H1 (cell line): Measurements from ENCODE around the gene MARCHF9. TPM values are rescaled to one million over a fixed set of nuclear protein-coding genes. Genes with fewer than 3 reads are reported as not detected.

Experiments
- CTCF ChIA-PET: fragments of 300-600 bp; sonication (Branson Sonifier 250); formaldehyde crosslinking; loops from one replicate; lab custom pipeline; 2021; ENCODE audit not compliant: partially characterized antibody; lab: Charles Lee
- POLR2A ChIA-PET: fragments of 300-600 bp; sonication (Branson Sonifier 250); formaldehyde crosslinking; loops from one replicate; lab custom pipeline; 2021; ENCODE audit warnings: inconsistent platforms; ENCODE audit not compliant: partially characterized antibody; lab: Charles Lee
- DNase-seq, 2 experiments: peaks; one replicate each; pipeline versions ENCODE4 v3.0.0 to v3.0.0-alpha.2; 2010 to 2022; ENCODE audit warnings: low spot score in 2 of 2, low read depth in 1 of 2, mixed read lengths in 1 of 2
- FAIRE-seq: peaks from 2 replicates; lab custom pipeline; 2011; peaks lifted over from hg19 to GRCh38; lab: Jason Lieb, UNC
- H2AFZ ChIP-seq: 2 replicates; pipeline ENCODE4 v1.8.1; 2012; ENCODE audit warnings: low read length, inconsistent platforms
- H2AK5ac ChIP-seq: 2 replicates; pipeline ENCODE4 v1.6.1; 2013; ENCODE audit warnings: low read depth, low read length
- H2BK120ac ChIP-seq: replicated peaks from 2 replicates; pipeline ENCODE3; 2013; ENCODE audit warnings: low read depth, low read length, inconsistent platforms
- H2BK12ac ChIP-seq: 2 replicates; pipeline ENCODE4 v1.6.1; 2013; ENCODE audit warnings: low read depth, low read length
- H2BK15ac ChIP-seq: 2 replicates; pipeline ENCODE4 v1.6.1; 2013; ENCODE audit warnings: low read length
- H2BK20ac ChIP-seq: 2 replicates; pipeline ENCODE4 v1.6.1; 2013; ENCODE audit warnings: low read length
- H2BK5ac ChIP-seq: 2 replicates; pipeline ENCODE4 v1.6.1; 2013; ENCODE audit warnings: low read depth, low read length
- H3K14ac ChIP-seq: 2 replicates; pipeline ENCODE4 v1.6.1; 2013; ENCODE audit warnings: inconsistent platforms; ENCODE audit not compliant: insufficient read length
- H3K18ac ChIP-seq: 2 replicates; pipeline ENCODE4 v1.6.1; 2013; ENCODE audit warnings: low read length; ENCODE audit errors: extremely low read depth
- H3K23ac ChIP-seq: 2 replicates; pipeline ENCODE4 v1.6.1; 2013; ENCODE audit warnings: inconsistent platforms; ENCODE audit not compliant: insufficient read length
- H3K23me2 ChIP-seq: 2 replicates; pipeline ENCODE4 v1.6.1; 2013; ENCODE audit warnings: low read depth, low read length
- H3K27ac ChIP-seq: 2 replicates; pipeline ENCODE4 v1.6.1; 2011; ENCODE audit warnings: low read depth, low read length, inconsistent platforms
- H3K27me3 ChIP-seq, 4 experiments: replicated peaks in 1 of 4; 1 replicate in 1 of 4; 2 replicates in 3 of 4; pipeline versions ENCODE4 v1.6.1 to v1.8.1; 2011 to 2013; ENCODE audit warnings: low read length in 3 of 4, mild to moderate bottlenecking in 3 of 4, inconsistent platforms in 2 of 4, mixed read lengths in 2 of 4, moderate library complexity in 1 of 4; ENCODE audit not compliant: control insufficient read depth in 3 of 4, insufficient read depth in 3 of 4; ENCODE audit errors: extremely low read depth in 1 of 4
- H3K36me3 ChIP-seq, 4 experiments: 2 replicates each; pipeline versions ENCODE4 v1.6.1 to v1.8.1; 2011 to 2013; ENCODE audit warnings: mild to moderate bottlenecking in 4 of 4, low read length in 3 of 4, moderate library complexity in 2 of 4, control low read depth in 1 of 4, inconsistent platforms in 1 of 4; ENCODE audit not compliant: insufficient read depth in 4 of 4, control insufficient read depth in 2 of 4
- H3K4ac ChIP-seq: replicated peaks from 2 replicates; pipeline ENCODE3; 2013; ENCODE audit warnings: low read length, low read depth, mixed read lengths, inconsistent platforms; ENCODE audit not compliant: insufficient read length
- H3K4me1 ChIP-seq, 4 experiments: replicated peaks in 1 of 4; 1 replicate in 1 of 4; 2 replicates in 3 of 4; pipeline versions ENCODE4 v1.6.1 to v1.8.1; 2011 to 2013; ENCODE audit warnings: low read length in 3 of 4, inconsistent platforms in 2 of 4, mixed read lengths in 1 of 4; ENCODE audit not compliant: insufficient read depth in 4 of 4, control insufficient read depth in 3 of 4
- H3K4me2 ChIP-seq, 2 experiments: 2 replicates each; pipeline versions ENCODE4 v1.6.1 to v1.8.1; 2011 to 2013; ENCODE audit warnings: low read depth in 2 of 2, low read length in 2 of 2, control low read depth in 1 of 2, inconsistent platforms in 1 of 2, mild to moderate bottlenecking in 1 of 2; ENCODE audit not compliant: insufficient read depth in 1 of 2
- H3K4me3 ChIP-seq, 4 experiments: fragments of 200-600, 300-600 bp in 1 of 4; sonication (generic), shearing (Covaris generic), sonication (Bioruptor Twin) in 1 of 4; 2 replicates each; pipeline versions ENCODE4 v1.5.1 to v1.8.1; 2011 to 2016; ENCODE audit warnings: low read length in 4 of 4, low read depth in 3 of 4, control low read depth in 2 of 4, inconsistent platforms in 2 of 4, mild to moderate bottlenecking in 2 of 4, mixed read lengths in 1 of 4, moderate library complexity in 1 of 4; ENCODE audit not compliant: insufficient read depth in 2 of 4; ENCODE audit errors: extremely low read depth in 1 of 4
- H3K56ac ChIP-seq: replicated peaks from 2 replicates; pipeline ENCODE3; 2013; ENCODE audit warnings: low read depth, mild to moderate bottlenecking, mixed read lengths, low read length, inconsistent platforms; ENCODE audit not compliant: insufficient read length
- H3K79me1 ChIP-seq: 2 replicates; pipeline ENCODE4 v1.6.1; 2013; ENCODE audit warnings: low read depth, low read length, control low read depth
- H3K79me2 ChIP-seq, 2 experiments: 2 replicates each; pipeline versions ENCODE4 v1.6.1 to v1.8.1; 2012 to 2013; ENCODE audit warnings: low read length in 2 of 2, mild to moderate bottlenecking in 2 of 2, inconsistent platforms in 1 of 2; ENCODE audit not compliant: insufficient read depth in 2 of 2, control insufficient read depth in 1 of 2
- H3K9ac ChIP-seq, 4 experiments: replicated peaks in 1 of 4; 1 replicate in 1 of 4; 2 replicates in 3 of 4; pipeline versions ENCODE4 v1.6.1 to v1.8.1; 2011 to 2013; ENCODE audit warnings: low read depth in 3 of 4, low read length in 3 of 4, control low read depth in 2 of 4, mild to moderate bottlenecking in 2 of 4, moderate library complexity in 2 of 4, inconsistent platforms in 1 of 4; ENCODE audit errors: extremely low read depth in 1 of 4
- H3K9me3 ChIP-seq, 2 experiments: 2 replicates each; pipeline versions ENCODE4 v1.6.1 to v1.8.1; 2012 to 2013; ENCODE audit warnings: mild to moderate bottlenecking in 2 of 2, moderate library complexity in 2 of 2, control low read depth in 1 of 2, inconsistent platforms in 1 of 2, low read depth in 1 of 2, low read length in 1 of 2, mixed read lengths in 1 of 2; ENCODE audit not compliant: insufficient read depth in 2 of 2
- H4K20me1 ChIP-seq, 2 experiments: replicated peaks in 1 of 2; 2 replicates each; pipeline versions ENCODE3 to v1.8.1; 2011 to 2013; ENCODE audit warnings: inconsistent platforms in 2 of 2, low read length in 2 of 2, mild to moderate bottlenecking in 1 of 2; ENCODE audit not compliant: insufficient read depth in 2 of 2, control insufficient read depth in 1 of 2
- H4K5ac ChIP-seq: 2 replicates; pipeline ENCODE4 v1.6.1; 2013; ENCODE audit warnings: low read length, low read depth, mixed read lengths, inconsistent platforms; ENCODE audit not compliant: insufficient read length
- H4K8ac ChIP-seq: 2 replicates; pipeline ENCODE4 v1.8.0; 2013; ENCODE audit warnings: mild to moderate bottlenecking, moderate library complexity, low read length, inconsistent platforms; ENCODE audit not compliant: insufficient read depth; ENCODE audit errors: extremely low read depth
- H4K91ac ChIP-seq: replicated peaks from 2 replicates; pipeline ENCODE3; 2013; ENCODE audit warnings: low read length, mixed read lengths, inconsistent platforms; ENCODE audit not compliant: insufficient read length
- JUN ChIP-seq: IDR thresholded peaks from 2 replicates; pipeline ENCODE4 v1.6.1; 2011; ENCODE audit warnings: low read depth, mild to moderate bottlenecking, improper control_type of control experiment, low read length
- MAX ChIP-seq: IDR thresholded peaks from 2 replicates; pipeline ENCODE4 v1.6.1; 2012; ENCODE audit warnings: inconsistent platforms
- YY1 ChIP-seq: IDR thresholded peaks from 2 replicates; pipeline ENCODE4 v1.6.1; 2011; ENCODE audit warnings: low read depth, mild to moderate bottlenecking, low read length
- WGBS, 2 experiments: shearing (Covaris generic) in 1 of 2; methylation state at CpG; one replicate each; pipeline versions ENCODE4 v1.1.6 to v1.1.7; 2013 to 2015; ENCODE audit warnings: low lambda C conversion rate in 2 of 2, mixed read lengths in 2 of 2, inconsistent platforms in 1 of 2, low coverage in 1 of 2, missing lambda C conversion rate in 1 of 2; ENCODE audit not compliant: insufficient replicate concordance in 2 of 2, insufficient coverage in 1 of 2, insufficient read length in 1 of 2; ENCODE audit errors: extremely low coverage in 1 of 2, missing lambda C conversion rate in 1 of 2; 5-methylcytosine and 5-hydroxymethylcytosine counted together
- polyA plus RNA-seq, 7 experiments: library from polyadenylated mRNA; depleted of rRNA in 3 of 7; stranded (reverse) in 5 of 7; unstranded in 2 of 7; fragments of >200 nt in 5 of 7; fragments of 200-250 nt in 2 of 7; gene quantifications; 1 replicate in 5 of 7; 2 replicates in 1 of 7; 4 replicates in 1 of 7; pipeline versions ENCODE4 v1.2.1 to v1.2.3, GENCODE V29; 2011 to 2013; ENCODE audit warnings: missing spikeins in 2 of 7, mixed read lengths in 2 of 7
- total RNA-seq: library from RNA; stranded (reverse); fragmentation: NEBNext Ultra II Directional; extraction: Animal tissue kit (Norgen Biotek cat#: 25700); gene quantifications from 2 replicates; pipeline ENCODE4 v1.2.1, GENCODE V29; 2021

The MARCHF9 gene
- total and polyA plus RNA-seq, 2 of the 8 experiments (the other 6 are each of a cell fraction or from before 2014, with no cell fraction given), result 6.4 to 7.8 TPM

- Histone ChIP-seq H2BK20ac (no peak overlapping the region), H3K4me1 (peaks cover 0 to 6% (median 4%) of the 10 kb centered on the region in 4 experiments; a peak in 4 of 7 replicates), H3K23me2 (peaks cover 6% of the 10 kb centered on the region), H3K23ac (no peak overlapping the region), H3K79me2 (peaks cover 6 to 10% of the 10 kb centered on the region in 2 experiments), H3K18ac (no peak overlapping the region), H2BK5ac (no peak overlapping the region), H3K27me3 (peaks cover 0 to 10% (median 6%) of the 10 kb centered on the region in 4 experiments; a peak in 5 of 7 replicates), H2AK5ac (no peak overlapping the region), H4K91ac (no peak overlapping the region), H3K56ac (no peak overlapping the region), H2BK15ac (no peak overlapping the region), H3K4ac (no peak overlapping the region), H2BK120ac (no peak overlapping the region), H3K14ac (no peak overlapping the region), H4K5ac (no peak overlapping the region), H3K9me3 (no peaks in the 10 kb centered on the region), H4K8ac (no peak overlapping the region), H3K36me3 (peaks cover 21 to 49% (median 36%) of the 10 kb centered on the region in 4 experiments), H3K4me3 (peak overlapping the region in 3 of 4 experiments; percentile 74 to 85 (median 75); a peak in 5 of 8 replicates), H4K20me1 (peaks cover 0 to 2% of the 10 kb centered on the region in 2 experiments), H3K79me1 (peaks cover 14% of the 10 kb centered on the region), H2AFZ (no peak overlapping the region), H2BK12ac (no peak overlapping the region), H3K9ac (no peak overlapping the region), H3K27ac (no peak overlapping the region), H3K4me2 (peak overlapping the region; percentile 91 to 97; a peak in 3 of 4 replicates)
- DNase-seq (no peak), FAIRE-seq (no peak)
- POLR2A ChIA-PET, result interaction anchor here (0.7 to 4.4 kb wide), 10 partner anchors 10 to 134 kb away, joined by 3 to 35 read pairs (median 8); partner anchors contain the start of genes ARHGEF25, CYP27B1 and MARCHF9
- CTCF ChIA-PET, result interaction anchor here (1.0 to 1.9 kb wide), 3 partner anchors 9 to 37 kb away, joined by 4 to 7 read pairs (median 5); partner anchors contain the start of gene TSFM
- WGBS, 2 experiments, result 91% methylated on average over 3 of the region's 3 CpGs; no CpG with 5 or more reads in 1 of the 2 experiments
- TF ChIP-seq YY1, result no peak
- no peak for TF ChIP-seq JUN
- TF ChIP-seq MAX, result no peak
Observed at GRCh38 chr12:57746025-57746424, 8.9 kb upstream of the MARCHF9 start.
